GM13977 (cell line): ENCODE data around the gene CD302.

Source experiments
- DNase-seq: peaks from one replicate; pipeline ENCODE4 v3.0.0; 2012; ENCODE audit warnings: low spot score
- CTCF ChIP-seq: IDR thresholded peaks from 2 replicates; pipeline ENCODE4 v1.5.1; 2012; ENCODE audit warnings: mild to moderate bottlenecking, control low read depth; ENCODE audit not compliant: insufficient read depth; ENCODE audit errors: extremely low read depth, missing control alignments
- in situ Hi-C: fragments of 300-500 bp; cut with MboI; formaldehyde crosslinking; loops from one replicate; pipeline ENCODE4 v1.12.0; 2022; ENCODE audit warnings: low sequenced_read_pairs, low pct_unique_long_range_greater_than_20kb, mixed read lengths, inconsistent platforms; ENCODE audit not compliant: unreplicated experiment

The CD302 gene

GRCh38 chr2:159773886-159774285 lies 24.1 kb downstream of the CD302 start:
- in situ Hi-C loops: no loop called here
- DNase-seq: no peak
- TF ChIP-seq CTCF: no peak

- no peak for DNase-seq
- no peak for TF ChIP-seq CTCF
- in situ Hi-C loops: no loop called here
Observed at GRCh38 chr2:159773426-159773825, 24.6 kb downstream of the CD302 start.

GRCh38 chr2:159769147-159769546 lies 28.9 kb downstream of the CD302 start:
- in situ Hi-C loops: no loop called here
- no peak for TF ChIP-seq CTCF
- no peak for DNase-seq

- in situ Hi-C loops: no loop called here
- DNase-seq: no peak
- no peak for TF ChIP-seq CTCF
Observed at GRCh38 chr2:159762075-159762474, 35.9 kb downstream of the CD302 start.

GRCh38 chr2:159760326-159760725 lies 37.7 kb downstream of the CD302 start:
- no peak for TF ChIP-seq CTCF
- in situ Hi-C loops: no loop called here
- DNase-seq: no peak

- no peak for DNase-seq
- no peak for TF ChIP-seq CTCF
- in situ Hi-C loops: no loop called here
Observed at GRCh38 chr2:159759577-159759976, 38.4 kb downstream of the CD302 start.

- in situ Hi-C loops: no loop called here
- TF ChIP-seq CTCF: no peak
- DNase-seq: no peak
Observed at GRCh38 chr2:159758686-159759085, 39.3 kb downstream of the CD302 start.
